Fibroblast of lung (primary cell): ENCODE measurements around the gene PTX4.

Source experiments
- CTCF ChIP-seq, 2 donors: IDR thresholded peaks in 1 of 2; conservative IDR thresholded peaks in 1 of 2; 1 replicate in 1 of 2; 2 replicates in 1 of 2; pipeline ENCODE4 v1.5.1; 2011 to 2012; ENCODE audit warnings: low read length in 2 of 2, control low read depth in 1 of 2, inconsistent platforms in 1 of 2, low read depth in 1 of 2, mild to moderate bottlenecking in 1 of 2
- EZH2 ChIP-seq: IDR thresholded peaks from 2 replicates; pipeline ENCODE4 v1.5.1; 2012; ENCODE audit warnings: low read length, control low read depth, mild to moderate bottlenecking; ENCODE audit errors: missing control alignments

GRCh38 chr16:1518626-1519135 is 29.9 kb upstream of the PTX4 start:
- TF ChIP-seq CTCF (conservative IDR thresholded peaks at IDR 0.05 in 1 of 2, IDR thresholded peaks at IDR 0.05 in 1 of 2; ENCODE audit: low read depth in 1 of 2, low read length in 2 of 2) (no peak), EZH2 (no peak)
